ENCODE measurements around the gene NHEJ1.

- TF ChIP-seq CTCF (conservative IDR thresholded peaks at IDR 0.05; ENCODE audit: low read depth, low read length) (no peak), EZH2 (IDR thresholded peaks at IDR 0.05; ENCODE audit: low read length, unreplicated experiment) (no peak), EZH2phosphoT487 (IDR thresholded peaks at IDR 0.05; ENCODE audit: borderline replicate concordance, low read length) (peak; percentile 54; the same call in 1 of the 2 replicates)
These were observed 35.3 kb downstream of the NHEJ1 start for GRCh38 chr2:219125225-219125885.

Measured in PC-3 (cell line).